Inferior parietal cortex (tissue), 1 donor: ENCODE data around the gene PAX8.

Source experiments
- DNase-seq: peaks from one replicate; pipeline ENCODE4 v3.0.0-alpha.2; 2016; ENCODE audit errors: extremely low spot score

Gene PAX8

DNA sequence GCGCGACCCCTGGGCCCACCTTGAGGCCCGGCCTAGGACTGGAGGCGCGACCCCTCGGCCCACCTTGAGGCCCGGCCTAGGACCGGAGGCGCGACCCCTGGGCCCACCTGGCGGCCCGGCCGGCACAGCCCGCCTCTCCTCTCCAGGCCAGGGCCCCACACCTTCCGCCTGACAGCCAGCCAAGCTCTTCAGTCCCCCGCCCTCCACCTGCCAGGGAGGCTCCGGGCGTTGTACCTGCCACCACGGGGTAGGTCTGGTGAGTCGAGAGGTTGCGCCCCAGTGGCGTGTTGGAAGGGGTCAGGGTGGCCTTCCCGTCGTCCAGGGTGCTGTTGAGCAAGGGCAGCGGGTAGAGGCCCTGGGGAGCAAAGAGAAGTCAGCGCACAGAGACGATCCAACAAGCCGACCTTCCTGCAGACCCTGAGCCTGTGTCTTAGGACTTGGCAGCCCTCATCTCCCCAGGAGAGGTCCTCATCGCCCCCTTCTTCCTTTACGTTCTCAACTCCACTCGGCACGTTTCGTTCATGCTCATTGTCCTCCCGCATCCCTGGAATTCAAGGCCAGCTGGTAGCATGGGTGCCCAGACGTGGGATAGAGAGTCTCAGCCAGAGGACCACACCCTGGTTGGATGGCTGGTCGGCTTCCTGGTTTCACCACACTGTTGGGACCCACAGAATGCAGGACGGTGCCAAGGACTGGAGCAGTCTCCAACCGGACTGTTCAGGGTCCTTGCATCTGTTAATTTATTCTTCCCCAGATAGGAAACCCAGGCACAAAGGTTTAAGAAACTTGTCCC lies 42.2 kb downstream of the PAX8 start:
- DNase-seq, result no peak

DNA sequence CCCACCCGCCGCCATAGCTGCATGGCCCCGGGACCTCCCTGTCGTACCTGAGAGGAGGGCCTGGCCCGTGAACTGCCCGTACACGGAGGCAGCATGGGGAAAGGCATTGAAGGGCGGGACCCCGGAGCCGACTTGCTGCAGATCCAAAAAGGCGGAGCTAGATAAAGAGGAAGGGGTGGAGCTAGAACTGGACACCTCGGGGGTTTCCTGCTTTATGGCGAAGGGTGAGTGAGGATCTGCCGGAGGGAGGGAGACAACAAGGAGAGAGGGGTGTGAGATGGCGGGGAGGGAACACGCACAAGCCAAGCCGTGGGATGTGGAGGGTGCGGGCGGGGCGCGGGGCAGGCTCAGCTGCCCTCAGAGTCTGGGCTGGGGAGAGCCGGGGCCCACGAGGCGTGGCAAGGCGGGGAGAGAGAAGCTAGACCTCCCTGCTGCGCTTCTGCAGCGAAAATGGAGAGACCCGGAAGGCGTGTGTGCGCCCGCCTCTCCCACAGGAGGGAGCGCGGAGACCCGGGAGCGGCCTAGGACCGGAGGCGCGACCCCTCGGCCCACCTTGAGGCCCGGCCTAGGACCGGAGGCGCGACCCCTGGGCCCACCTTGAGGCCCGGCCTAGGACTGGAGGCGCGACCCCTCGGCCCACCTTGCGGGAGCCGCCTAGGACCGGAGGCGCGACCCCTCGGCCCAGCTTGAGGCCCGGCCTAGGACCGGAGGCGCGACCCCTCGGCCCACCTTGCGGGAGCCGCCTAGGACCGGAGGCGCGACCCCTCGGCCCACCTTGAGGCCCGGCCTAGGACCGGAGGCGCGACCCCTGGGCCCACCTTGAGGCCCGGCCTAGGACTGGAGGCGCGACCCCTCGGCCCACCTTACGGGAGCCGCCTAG lies 43.1 kb downstream of the PAX8 start:
- peak; percentile 28 for DNase-seq

DNA sequence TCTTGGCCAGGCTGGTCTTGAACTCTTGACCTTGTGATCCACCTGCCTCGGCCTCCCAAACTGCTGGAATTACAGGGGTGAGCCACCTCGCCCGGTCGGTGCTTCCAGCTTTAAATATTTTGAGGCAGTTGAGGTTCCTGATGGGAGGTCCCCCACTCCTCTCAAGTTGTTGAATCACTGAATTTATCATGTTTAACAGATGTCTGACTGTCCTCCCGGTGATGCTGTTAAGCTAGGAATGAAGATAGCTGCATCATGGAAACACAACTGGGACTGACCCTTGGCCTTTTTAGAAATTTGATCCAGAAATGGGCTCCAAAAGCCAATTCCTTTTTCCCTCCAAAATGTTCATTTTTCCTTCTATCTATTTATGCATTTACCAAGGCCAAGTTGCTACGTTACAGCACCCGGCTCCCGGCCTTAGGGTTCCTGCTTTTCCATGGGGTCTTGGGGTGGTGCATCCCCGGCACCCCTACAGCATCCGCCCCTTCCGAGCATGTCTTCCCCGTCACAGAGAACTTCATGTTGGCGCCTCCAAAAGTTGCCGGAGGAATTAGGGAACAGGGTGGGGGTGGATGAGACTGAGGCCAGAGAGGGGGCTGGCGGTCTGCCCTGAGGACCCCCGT lies 43.9 kb downstream of the PAX8 start:
- no peak for DNase-seq

DNA sequence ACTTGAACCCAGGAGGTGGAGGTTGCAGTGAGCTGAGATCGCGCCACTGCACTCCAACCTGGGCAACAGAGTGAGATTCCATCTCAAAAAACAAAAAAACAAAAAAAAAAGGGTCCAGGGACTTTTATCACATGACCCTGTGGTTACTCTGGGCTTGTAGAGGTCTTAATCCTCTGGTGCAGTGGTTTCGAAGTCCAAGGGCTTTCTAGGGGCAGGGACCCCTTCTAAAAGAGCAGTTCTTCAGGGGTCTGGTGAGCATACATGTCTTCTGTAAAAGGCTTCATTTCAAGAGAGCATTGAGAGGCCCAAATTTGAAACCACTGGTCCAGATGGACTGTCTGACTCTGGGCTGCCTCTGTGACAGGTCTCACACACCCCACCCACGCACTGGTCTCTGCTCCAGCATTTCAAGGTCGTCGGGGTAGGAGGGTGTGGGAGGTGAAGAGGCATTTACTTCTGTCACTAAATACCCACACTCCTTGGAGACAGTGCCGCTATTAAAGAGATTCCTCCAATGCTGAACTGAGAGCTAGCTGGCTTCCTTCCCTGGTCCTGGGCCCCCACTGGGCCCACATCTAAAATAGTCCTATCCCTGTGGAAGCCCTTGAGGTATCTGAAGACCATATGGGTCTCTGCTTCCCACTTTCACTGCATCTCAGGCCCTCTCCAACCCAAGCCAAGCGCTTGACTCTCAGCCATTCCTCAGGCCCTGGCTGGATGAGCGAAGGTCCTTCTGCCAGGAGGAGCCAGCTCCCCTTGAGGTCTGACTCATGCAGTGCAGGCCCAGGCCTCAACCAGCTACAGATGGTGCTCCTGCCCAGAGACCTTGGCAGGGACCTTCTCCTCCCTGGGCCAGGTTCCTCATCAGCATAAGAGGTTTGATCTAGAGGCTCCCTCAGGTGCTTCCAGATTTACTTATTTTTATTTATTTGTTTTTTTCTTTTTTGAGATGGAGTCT lies 44.8 kb downstream of the PAX8 start:
- DNase-seq, result no peak

DNA sequence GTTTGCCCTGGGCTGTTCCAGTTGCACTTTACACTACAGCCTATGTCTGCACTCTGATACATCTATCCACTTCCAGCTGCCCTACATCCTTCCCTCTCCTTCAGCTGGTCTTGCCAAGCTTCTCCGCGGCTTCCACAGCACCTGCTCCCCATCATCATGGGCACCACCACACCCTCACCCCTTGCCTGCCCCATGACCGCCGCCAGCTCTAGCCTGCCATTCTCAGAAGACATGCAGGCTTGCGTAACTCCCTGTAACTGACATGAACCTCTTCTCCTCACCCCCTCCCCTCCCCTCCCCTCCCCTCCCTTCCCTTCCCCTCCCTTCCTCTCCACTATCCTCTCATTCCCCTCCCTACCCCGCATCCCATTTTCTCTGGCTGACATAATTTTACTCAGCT lies 46.0 kb downstream of the PAX8 start:
- no peak for DNase-seq

DNA sequence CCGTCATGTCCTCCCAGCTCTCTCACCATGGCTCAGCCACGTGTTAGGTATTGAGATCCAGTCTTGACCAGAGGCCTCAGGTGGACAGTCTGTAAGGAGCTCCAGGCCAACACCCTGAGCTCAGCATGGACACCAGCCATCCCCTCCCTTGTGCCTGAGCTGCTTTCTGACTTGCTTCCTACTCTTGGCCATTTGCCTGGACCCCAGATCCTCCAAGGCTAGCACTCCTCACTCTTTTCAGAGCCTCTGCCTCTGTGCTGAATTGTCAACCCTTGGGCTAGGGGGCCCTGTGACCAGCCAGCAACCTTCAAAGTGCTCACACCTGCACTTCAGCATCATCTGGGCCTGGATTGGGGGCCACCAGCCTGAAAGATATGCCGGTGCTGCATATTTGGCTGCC lies 46.6 kb downstream of the PAX8 start:
- DNase-seq, result no peak

DNA sequence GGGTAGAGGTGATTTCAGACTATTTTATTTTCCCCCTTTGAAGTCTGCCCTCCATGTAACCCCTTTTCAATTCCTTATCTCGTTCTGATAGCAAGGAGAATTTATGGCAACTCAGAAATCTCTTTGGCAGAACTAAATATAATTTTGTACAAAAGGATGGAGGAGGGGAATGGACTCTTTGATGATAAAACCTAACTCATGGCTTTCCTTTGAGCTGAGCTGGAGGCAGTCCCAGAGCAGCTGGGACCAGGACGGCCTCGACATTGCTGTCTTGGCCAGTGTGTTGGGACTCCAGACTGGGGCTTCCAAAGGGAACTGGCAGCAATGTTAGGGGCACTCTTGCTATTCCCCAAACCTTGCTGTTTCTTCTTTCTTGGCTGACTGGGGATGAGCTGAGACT lies 47.7 kb downstream of the PAX8 start:
- no peak for DNase-seq

DNA sequence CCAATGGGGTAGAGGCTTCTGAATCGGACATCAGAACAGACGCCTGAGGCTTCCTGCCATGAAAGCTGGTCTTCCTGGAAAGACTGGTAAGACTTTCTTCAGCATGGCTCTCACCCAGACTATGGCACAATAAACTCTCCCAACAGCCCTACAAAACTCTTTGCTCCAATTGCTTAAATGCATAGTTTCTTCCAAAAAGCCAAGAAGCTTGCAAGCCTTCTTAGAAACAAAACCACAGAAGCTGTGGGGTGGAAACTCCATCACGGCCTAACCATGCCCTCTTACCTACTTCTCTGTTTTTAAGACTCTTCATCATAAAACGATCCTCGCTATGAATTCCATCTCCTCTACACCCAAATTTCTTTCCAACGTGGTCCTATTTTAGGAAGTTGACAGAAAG lies 48.2 kb downstream of the PAX8 start:
- no peak for DNase-seq

DNA sequence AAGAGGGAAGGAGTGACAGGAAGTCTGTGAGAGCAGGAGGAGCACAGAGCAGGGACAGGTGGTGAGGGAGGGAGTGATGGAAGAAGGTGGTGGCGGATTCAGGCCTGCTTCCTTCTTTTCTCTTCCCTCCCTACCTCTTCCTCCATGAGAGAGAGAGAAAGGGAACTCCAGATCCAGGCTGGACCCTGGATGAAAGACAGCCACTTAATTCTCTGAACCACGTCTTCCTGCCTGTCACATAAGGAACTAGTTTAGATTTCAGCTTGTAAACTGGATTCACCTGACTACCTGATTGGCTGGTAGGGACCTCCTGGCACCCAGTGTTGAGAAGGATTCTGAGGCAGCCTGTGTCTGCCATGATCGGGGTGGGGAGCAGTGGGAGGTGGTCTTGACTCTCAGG lies 48.9 kb downstream of the PAX8 start:
- no peak for DNase-seq

DNA sequence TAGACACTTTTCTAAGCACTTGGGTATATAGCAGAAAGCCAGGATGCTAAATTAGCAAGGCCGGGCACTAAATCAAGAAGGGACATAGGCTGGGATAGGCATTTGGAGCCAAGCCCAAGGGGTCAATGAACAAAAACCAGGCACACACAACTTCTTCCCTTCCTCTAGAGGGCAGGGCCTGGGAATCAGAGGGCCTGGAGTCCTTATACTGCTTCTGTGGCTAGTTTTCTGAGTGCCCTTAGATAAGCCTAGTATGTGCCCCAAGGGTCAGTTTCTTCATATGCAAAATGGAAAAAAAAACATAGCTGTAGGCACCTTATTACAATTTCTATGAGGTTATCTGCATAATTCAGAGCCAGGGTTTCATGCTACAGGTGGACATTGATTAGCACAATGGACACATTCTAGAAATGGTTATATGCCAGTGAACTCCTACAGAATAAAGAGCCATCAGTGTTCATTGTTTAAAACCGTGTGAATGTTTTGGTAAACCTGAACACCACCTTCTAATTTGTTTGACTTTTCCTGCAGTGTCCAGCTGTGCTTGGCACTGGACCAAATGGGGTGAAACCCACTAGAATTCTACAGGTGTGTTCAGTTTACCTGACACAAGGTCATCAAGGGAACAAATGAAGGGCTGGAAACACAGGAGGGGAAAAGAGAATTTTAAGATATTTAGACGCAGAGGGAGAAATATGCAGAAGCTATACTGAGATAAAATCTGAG lies 49.6 kb downstream of the PAX8 start:
- DNase-seq, result no peak

DNA sequence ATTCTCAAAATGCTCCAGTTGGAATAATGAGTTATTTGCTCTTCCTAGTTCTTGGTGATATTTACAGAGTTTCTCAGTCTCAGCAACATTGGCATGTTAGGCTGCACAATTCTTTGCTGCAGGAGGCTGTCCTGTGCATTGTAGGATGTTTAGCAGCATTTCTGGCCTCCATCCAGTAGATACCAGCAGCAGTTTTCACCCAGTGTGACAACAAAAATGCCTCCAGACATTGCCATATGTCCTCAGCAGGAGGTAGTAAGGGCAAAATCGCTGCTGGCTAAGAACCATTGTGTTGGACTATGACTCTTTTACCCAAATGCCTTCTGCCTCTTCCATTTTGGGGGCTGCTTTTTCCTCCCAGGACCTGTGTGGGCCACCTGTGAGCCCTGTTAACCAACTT lies 50.4 kb downstream of the PAX8 start:
- DNase-seq, result no peak

DNA sequence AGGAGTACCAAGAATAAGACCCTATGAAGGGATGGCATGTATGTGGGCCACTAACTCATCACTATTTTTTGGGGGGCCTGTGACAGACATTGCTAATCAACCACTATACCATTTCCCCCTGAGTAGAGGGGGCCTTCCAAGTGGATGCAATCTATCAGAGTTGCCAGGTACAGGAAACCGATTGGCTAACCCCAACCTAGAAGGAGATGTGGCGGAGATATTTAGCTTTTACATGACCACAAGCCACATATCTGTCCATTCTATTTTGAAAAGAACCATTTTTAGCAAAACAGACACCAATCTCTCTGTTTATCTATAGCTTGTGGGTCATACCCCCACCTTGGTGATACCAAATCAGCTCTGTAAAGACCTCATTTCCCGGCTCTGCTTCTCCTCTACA lies 51.0 kb downstream of the PAX8 start:
- no peak for DNase-seq

DNA sequence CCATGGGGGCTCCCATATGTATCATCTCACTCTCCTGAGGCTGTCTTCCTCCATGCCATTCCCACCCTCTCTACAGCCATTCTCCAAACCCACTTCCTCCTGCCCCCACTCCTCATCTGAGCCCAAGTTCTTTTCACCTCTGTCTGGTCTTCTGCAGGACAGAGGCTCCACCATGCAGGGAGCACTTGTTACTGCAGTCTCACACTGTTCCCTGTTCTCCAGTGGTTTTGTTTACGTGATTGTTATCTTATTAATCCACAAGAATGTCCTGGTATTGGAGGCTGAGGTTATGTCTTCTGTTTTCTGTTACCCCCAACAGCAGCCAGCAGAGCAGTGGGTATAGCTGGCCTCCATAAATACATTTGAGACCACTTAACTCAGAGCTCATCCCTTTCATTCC lies 51.4 kb downstream of the PAX8 start:
- no peak for DNase-seq

DNA sequence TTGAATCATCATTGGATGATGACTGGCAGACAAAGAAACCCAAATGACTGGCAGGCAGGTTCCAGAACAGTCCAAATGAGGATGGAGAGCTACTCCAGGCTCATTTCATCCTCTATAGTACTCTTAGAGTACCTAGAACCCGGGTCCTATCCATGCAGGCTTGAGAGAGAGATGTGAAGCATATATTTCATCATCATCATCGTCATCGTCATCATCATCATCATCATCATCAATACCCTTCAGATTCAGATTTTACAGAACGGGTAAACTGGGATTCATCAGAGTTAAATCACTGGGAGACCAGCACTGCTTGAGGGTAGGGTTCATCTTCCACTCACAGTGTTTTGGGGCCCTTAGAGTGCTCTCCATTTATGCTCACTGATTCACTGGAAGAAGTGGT lies 52.3 kb downstream of the PAX8 start:
- no peak for DNase-seq

DNA sequence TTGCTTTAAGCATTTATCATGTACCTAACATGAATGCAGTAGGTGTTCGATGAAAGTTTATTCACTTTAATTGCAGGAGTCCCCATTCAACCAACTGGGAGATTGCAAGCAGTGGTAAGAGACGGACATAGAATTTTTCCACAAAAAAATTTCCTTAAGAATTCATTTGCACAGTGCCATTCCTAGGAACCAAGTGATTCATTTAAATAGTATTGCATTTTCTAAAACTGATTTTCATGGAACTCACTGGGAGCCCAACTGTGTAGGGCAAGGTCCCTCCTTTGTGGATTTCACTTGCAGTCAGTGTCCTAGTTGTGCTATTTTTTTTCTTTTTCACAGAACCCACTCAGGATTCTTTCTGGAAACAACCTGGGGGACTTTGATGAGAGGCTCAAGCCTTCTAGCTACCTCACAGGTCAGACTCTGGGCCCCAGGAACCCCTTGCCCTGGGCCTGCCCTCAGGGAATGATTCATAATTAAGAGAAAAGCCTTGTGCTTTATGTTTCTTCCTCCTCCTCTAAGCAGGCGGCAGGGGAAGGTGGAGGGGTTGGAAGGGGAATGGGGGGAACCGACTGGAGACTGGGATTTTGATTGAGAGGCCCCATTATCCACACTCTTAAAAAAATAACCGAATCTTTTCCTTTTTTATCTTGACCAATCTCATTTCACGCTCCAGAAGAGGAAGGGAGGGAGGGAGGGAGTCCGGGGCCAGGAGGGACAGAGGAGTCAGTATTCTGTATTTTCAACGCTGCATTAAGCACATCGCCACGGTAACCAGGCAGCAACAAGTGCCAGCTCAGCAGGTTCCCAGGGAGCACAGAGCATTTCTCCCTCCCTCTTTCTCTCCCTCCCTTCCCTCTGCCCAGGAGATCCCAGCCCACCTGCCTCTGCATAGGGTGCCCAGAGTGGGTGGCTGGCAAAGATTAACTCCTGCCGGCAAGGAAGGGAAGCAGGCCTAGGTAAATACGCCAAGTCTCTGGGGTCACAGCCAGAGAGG lies 53.2 kb downstream of the PAX8 start:
- DNase-seq, result no peak

DNA sequence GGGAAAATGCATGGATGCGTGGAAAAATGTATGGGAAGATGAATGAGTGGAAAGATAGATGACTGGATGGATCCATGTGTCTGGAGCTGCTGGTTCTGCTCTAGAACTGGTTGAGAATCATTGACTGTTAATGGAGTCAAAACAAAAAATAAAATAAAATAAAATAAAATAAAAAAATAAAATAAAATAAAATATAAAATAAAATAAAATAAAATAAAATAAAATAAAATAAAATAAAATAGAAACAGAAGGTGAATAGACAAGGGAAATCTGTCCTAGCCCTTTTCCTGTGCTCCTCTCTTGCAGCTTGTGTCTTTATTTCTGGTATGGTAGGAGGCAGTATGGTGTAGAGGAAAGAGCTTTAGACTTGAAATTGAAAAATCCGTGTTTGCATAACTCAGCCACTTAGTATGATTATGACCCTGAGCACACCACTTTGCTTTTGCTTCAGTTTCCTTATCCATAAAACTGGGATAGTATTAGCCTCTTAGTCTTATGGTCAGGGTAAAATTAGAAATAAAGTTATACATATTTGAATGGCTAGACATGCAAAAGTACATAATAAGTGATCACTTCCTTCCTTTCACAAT lies 54.0 kb downstream of the PAX8 start:
- DNase-seq, result no peak

DNA sequence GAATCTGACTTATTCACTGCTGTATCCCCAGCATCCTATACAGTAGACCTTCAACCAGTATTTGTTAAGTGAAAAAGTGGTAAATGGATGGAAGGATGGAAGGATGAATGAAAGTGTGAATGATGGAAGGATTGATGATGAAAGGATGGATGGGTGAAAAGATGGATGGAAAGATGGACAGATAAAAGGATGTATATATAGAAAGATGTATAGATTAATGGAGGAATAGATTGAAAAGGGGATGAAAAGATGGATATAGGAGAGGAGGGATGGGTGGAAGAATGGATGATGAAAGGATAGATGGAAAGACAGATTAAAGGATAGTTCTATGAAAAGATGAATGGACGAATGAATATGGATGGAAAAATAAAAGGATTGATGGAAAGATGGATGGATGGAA lies 54.9 kb downstream of the PAX8 start:
- no peak for DNase-seq

DNA sequence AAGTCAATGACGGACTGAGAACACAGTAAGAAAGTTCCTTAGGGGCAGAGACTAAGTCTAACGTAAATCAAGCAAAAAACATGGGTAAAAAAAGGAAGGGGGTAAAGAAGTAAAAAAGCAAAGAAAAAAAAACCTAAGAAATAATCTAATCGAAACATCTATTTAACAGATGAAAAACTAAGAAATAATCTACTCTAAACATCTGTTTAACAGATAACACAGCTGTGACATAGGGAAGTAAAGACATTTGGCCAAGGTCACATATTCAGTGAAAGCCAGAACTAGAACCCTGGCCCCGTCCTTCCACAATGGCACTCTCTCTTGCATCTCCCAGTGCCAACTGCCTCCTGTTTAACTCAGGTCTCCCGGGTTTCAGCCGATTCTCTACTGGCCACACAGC lies 56.9 kb downstream of the PAX8 start:
- DNase-seq, result no peak
